NCI-H1694 (cell line): ENCODE results near the gene DTWD1.
A peak's percentile ranks its signal among the peaks of the same experiment; 100 is the strongest.
"Not testable (repeated sequence)": the region's sequence is repeated elsewhere in the genome, so short reads cannot be mapped to it uniquely, and the experiment has no call there.

ENCODE experiments used
- DNase-seq: peaks from one replicate; lab custom pipeline; 2025; lab: John Stamatoyannopoulos, UW

The DTWD1 gene

DNA sequence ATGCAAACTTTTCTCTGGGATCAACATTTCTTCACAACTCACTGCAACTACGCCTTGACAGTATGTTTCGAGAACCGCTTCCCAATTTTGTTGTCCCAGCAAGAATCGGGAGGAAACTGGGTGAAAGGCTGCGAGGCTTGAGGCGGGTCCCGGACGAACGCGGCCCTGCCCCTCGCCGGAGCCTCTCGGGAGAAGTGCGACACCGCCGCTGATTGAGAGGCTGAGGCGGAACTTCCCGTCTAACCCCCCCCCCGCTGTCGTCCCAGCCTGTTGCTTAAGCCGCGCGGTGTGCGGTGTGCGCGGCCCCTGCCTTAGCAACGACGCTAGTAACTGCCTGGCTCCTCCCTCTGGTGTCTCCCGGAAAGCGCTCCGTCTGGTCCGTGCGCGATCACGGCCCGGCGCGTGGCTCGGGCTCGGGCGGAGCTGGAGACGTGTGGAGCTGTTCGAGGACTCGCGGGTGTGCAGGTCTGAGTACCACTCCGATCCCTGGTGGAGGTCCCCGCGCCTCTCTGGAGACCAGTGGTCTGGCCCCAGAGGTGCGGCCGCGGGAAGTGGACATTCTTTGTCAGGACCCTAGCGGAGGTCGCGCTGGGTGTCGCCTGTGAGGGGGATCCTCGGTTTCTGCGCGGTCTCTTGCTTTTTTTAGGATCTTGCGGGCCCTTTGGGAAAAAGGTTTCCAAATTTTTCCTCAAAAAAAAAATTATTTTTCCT is at the start of gene DTWD1, which contains the start of gene FAM227B:
TSS of gene DTWD1 (plus strand) at position 391 of the 711 bp plus-strand sequence. CDS start 4,120 bp downstream, outside the sequence.
TSS of gene FAM227B (minus strand) at position 161 of the 711 bp plus-strand sequence. CDS start 5,647 bp downstream, outside the sequence.
- peak; percentile 91 for DNase-seq

GRCh38 chr15:49573421-49573820 is 47.4 kb upstream of the DTWD1 start:
- no peak for DNase-seq

DNA sequence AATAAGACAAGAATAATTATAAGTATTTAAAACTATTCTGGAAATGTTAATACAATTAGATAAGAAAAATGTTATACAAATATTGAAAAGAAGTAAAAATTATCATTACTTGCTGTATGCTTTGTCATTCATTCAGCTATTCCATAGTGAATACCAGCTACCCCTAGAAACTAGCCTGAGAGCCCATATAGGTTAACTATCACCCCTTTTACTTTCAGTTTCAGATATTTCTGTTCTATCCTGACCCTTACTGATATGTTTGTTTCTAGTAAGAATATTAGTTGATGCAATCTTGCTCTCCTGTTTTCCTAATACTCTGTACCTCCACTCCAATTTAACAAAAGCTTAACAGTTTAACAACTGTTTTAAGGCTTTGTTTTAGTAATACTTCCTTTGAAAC is 31.8 kb upstream of the DTWD1 start:
- DNase-seq: no peak

DNA sequence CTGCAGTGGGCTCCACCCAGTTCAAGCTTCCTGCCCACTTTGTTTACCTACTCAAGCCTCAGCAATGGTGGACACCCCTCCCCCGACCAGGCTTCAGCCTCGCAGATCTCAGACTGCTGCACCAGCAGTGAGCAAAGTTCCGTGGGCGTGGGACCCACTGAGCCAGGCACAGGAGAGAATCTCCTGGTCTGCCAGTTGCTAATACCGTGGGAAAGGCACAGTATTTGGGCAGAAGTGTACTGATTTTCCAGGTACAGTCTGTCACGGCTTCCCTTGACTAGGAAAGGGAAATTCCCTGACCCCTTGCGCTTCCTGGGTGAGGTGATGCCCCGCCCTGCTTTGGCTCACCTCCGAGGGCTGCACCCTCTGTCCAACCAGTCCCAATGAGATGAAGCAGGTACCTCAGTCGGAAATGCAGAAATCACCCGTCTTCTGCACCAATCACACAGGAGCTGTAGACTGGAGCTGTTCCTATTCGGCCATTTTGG is 28.0 kb upstream of the DTWD1 start:
- not testable (repeated sequence) for DNase-seq

DNA sequence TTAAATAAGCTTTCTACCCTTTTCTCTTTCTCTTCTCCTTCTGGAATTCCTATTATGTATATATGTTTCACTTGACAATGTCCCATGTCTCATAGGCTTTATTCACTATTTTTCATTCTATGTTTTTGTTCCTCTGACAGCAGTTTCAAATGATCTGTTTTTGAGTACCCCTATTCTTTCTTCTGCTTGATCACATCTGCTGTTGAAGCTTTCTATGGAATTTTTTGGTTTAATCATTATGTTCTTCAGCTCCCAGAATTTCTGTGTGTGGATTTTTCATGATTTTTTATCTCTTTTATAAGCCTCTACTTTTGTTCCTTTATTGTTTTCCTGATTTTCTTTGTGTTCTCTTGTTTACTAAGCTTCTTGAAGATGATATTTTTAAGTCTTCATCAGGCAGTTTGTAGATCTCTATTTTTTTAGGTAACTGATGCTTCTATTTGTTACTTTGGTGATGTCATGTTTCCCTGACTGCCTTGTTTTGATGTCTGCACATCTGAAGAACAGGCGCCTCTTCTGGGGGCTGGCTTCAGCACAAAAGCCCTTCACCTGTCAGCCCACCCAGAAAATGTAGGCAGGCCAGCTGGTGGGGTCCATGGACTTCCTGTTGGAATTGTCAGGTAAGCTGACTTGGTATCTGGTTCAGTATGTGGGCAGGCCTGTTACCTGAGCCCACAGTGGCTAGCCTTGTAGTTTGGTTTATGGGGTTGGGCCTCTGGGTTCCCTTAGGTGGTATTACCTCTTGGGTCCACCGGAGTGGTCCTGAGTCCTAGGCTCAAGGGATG is 16.0 kb upstream of the DTWD1 start:
- DNase-seq: no peak

GRCh38 chr15:49605588-49605987 is 15.3 kb upstream of the DTWD1 start:
- DNase-seq: no peak

DNA sequence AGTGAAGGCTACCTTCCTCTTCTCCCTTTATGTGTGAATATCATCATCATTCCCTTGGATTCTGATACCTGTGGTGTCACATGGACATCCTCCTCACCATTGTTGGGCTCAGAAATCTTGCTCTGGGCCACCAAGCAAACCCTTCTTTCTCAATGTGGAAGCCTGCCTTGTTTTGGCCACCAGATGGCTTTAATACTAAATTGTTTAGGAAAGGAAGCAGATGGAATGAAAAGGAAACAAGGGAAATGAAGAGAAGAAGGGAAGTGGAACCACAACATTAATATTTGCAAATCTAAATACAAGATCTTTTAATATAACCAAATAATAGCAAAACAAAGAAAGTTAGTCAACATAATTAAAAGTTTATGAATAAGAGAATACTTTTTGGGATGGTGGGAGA is 14.3 kb upstream of the DTWD1 start:
- DNase-seq: no peak

- DNase-seq: no peak
Measured at GRCh38 chr15:49610157-49610918, 10.5 kb upstream of the DTWD1 start.

GRCh38 chr15:49612240-49612639 is 8.6 kb upstream of the DTWD1 start:
- DNase-seq: not testable (repeated sequence)

- no peak for DNase-seq
Measured at GRCh38 chr15:49619226-49619625, 1.6 kb upstream of the DTWD1 start.

GRCh38 chr15:49620199-49620598 is 649 bp upstream of the DTWD1 start:
- no peak for DNase-seq

DNA sequence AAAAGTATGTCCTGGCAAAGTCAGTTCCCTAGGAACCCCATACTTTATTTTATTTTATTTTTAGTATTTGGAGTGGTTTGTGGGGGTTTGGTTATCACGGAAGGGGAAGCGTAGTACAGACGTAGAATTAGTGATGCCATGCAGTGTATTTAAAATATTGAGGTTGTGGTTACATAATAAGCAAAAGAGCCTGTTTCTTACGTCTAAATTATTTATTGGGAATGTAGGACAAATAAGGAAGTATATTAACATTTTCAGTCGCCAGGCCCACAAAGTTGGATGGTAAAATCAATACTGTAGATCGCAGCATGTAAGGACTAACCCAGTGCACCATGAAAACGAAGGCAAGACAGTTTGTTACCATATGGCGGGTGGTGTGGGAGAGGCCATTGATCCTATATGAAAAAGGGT is 558 bp downstream of the DTWD1 start:
- no peak for DNase-seq

DNA sequence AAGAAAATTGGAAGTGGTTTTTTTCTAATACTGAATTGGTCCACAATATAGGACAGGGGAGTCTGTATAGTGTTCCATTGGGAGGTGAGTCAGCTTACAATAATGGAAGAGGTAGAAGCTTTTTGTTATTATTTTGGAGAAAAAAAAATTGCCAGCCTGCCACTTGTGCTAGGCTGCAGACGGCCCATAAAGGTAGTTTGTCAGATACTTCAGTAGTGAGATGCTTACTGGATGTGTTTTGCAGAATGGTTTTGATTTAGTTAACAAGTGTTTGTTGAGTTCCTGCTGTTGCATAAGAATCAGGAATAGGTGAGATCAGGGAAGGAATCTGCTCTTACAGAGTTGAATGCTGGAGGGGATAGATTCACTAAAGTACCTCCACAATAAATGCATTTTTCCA is 1.0 kb downstream of the DTWD1 start:
- DNase-seq: no peak

DNA sequence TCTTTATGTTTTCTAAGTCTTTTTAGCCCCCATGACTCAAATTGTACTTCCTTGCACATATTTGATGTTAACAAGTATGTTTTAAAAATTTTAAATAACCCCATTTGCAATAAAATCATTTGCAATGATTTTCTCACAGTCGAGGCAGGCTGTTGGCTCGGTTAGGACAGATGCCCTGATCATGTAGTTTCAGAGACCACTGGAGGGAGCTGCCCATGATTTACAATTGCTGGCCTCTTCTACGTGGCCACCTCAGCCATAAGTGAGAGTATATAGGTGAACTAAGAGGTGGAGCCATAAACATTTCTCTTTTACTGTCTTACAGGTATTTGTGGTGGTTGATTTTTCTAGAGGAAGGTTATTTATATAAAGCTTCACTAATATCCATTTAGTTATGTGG is 1.7 kb downstream of the DTWD1 start:
- DNase-seq: no peak

DNA sequence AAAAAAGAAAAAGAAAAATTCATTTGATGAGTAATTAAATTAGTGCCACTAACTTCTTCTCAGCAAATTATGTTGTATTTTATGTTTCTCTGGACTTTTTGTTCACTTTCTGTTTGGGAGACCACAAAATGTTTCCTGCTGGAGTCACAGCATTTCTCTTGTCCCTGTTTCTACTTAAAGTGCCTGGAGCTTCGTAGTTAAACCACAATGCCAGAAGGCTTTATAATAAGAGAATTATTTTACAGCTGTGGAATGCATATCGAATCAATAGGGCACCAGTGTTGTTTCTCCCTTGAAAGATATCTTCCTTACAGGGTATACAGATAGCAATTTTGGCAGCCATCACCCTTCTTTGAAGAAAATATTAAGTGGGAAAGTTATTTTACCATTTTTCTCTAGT is 3.2 kb downstream of the DTWD1 start:
- no peak for DNase-seq

DNA sequence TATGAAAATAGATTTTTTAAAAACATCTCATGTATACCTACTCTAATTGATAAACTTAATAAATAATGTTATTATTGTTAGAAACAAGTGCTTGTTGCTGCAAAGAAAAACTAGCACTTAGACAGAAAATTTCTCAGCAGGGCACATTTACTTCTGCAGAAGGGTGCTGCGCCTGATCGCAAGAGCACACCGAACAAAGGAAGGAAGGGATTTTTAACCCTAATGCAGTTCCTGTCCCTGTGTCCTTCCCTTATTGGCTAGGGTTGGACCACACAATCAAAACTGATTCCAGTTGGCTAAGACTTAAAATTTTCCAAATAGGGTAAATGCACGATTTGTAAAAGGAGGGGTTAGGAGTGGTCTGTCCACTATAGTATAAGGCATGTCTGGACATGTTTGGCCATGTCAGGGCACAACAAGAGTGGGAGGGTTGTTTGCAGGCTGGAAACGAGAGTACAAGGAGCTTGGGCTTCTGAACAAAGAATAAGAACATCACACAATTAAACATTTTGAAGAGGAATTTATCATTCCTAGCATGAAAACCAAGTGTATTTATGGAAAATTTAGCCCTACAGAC is 4.7 kb downstream of the DTWD1 start:
- no peak for DNase-seq

DNA sequence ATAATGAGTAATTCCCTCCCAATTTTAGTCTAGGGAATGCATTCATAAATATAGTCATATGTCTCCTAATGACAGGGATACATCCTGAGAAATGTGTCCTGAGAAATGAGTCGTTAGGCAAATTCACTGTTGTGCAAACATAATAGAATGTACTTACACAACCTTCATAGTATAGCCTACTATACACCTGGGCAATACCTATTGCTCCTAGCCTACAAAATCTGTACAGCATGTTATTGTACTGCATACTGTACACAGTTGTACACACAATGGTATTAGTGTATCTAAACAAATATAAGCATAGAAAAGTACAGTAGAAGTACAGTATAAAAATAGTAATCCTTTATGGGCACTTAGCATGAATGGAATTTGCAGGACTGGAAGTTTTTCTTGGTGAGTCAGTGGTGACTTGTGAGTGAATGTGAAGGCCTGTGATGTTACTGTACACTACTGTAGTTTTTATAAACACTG is 6.6 kb downstream of the DTWD1 start:
- no peak for DNase-seq

- DNase-seq: no peak
Measured at GRCh38 chr15:49628379-49628778, 7.5 kb downstream of the DTWD1 start.

DNA sequence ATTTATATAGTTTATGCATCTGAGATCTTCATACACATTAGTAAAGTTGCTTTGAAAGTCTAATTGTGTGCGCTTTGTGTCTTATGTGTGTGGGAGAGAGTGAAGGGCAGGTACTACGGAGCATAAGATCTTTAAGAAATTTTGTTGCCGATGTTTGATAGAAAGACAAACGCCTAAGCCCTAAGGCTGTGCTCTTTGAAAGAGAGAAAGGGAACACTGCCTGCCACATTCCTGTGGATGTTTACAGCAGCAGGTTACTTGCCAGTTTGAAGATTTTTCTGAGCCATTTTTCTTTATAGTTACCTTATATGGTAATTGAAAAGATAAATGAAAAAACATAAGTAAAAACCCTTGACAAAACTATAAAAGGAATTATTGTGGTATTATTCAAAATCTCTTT is 17.0 kb downstream of the DTWD1 start:
- no peak for DNase-seq

- DNase-seq: no peak
Measured at GRCh38 chr15:49644364-49644794, 23.5 kb downstream of the DTWD1 start.

- DNase-seq: no peak
Measured at GRCh38 chr15:49645277-49645676, 24.4 kb downstream of the DTWD1 start.

DNA sequence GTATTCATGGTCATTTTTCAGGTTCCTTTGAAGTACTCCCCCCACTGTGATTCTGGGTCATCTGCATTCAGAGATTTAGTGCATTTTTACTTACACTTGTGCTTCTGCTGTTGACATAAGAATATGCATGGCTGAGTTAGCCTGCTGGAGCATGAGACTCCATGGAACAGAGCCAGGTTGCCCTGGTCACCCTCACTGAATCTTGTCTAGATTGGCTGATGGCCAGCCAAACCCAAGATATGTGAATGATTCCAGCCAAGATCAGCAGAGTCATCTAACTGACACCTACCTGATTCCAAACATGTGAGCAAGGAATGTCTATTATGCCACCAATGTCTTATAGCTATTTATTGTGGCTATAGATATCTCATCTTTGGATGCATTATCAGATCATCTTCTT is 25.1 kb downstream of the DTWD1 start:
- no peak for DNase-seq
